Left renal cortex interstitium (tissue), 4 donors: ENCODE measurements around the gene BLOC1S1. TPM values are rescaled to one million over a fixed set of nuclear protein-coding genes. Genes with fewer than 3 reads are reported as not detected.

Experiments used
- DNase-seq, 4 donors: peaks; one replicate each; pipeline ENCODE4 v3.0.0-alpha.2; 2013; ENCODE audit warnings: low read depth in 4 of 4, low spot score in 2 of 4, missing footprints in 1 of 4
- polyA plus RNA-seq, 4 donors: library from polyadenylated mRNA; unstranded; fragments of 120-200 nt; gene quantifications; one replicate each; pipeline ENCODE4 v1.2.1, GENCODE V29; 2013; ENCODE audit not compliant: insufficient read length in 4 of 4

The BLOC1S1 gene
- 100 to 1,000 TPM; 115 to 162 (median 121) TPM for polyA plus RNA-seq

- DNase-seq: peak in 2 of 4 donors; percentile 93
Observed at GRCh38 chr12:55715833-55716581, at the start of gene BLOC1S1. TSS of gene BLOC1S1 (plus strand) at chr12:55716046. CDS start at chr12:55716052, 6 bp downstream.

GRCh38 chr12:55666508-55666907 lies 49.3 kb upstream of the BLOC1S1 start:
- no peak for DNase-seq

- DNase-seq: no peak
Observed at GRCh38 chr12:55670276-55670675, 45.6 kb upstream of the BLOC1S1 start.

- DNase-seq: no peak
Observed at GRCh38 chr12:55671746-55672145, 44.1 kb upstream of the BLOC1S1 start.

GRCh38 chr12:55673638-55674037 lies 42.2 kb upstream of the BLOC1S1 start:
- DNase-seq: no peak

- DNase-seq: no peak
Observed at GRCh38 chr12:55675666-55676065, 40.2 kb upstream of the BLOC1S1 start.

- no peak for DNase-seq
Observed at GRCh38 chr12:55676707-55677106, 39.1 kb upstream of the BLOC1S1 start.

GRCh38 chr12:55679691-55680090 lies 36.2 kb upstream of the BLOC1S1 start:
- DNase-seq: no peak

GRCh38 chr12:55681142-55682077 lies 34.4 kb upstream of the BLOC1S1 start:
- DNase-seq: peak in 3 of 4 donors; percentile 41 to 69 (median 42)

- no peak for DNase-seq
Observed at GRCh38 chr12:55682087-55682796, 33.6 kb upstream of the BLOC1S1 start.

- no peak for DNase-seq
Observed at GRCh38 chr12:55683676-55684075, 32.2 kb upstream of the BLOC1S1 start.

GRCh38 chr12:55684761-55685370 lies 31.0 kb upstream of the BLOC1S1 start:
- DNase-seq: no peak

GRCh38 chr12:55685671-55686070 lies 30.2 kb upstream of the BLOC1S1 start:
- DNase-seq: no peak

- DNase-seq: no peak
Observed at GRCh38 chr12:55686366-55687010, 29.4 kb upstream of the BLOC1S1 start.

- no peak for DNase-seq
Observed at GRCh38 chr12:55687746-55688145, 28.1 kb upstream of the BLOC1S1 start.

GRCh38 chr12:55688716-55689655 lies 26.9 kb upstream of the BLOC1S1 start:
- DNase-seq: no peak

- DNase-seq: no peak
Observed at GRCh38 chr12:55692631-55693322, 23.1 kb upstream of the BLOC1S1 start.
